IMR-90 (cell line): Measurements from ENCODE around the gene PRKAR1B. TPM values are rescaled to one million over a fixed set of nuclear protein-coding genes. Genes with fewer than 3 reads are reported as not detected.
"Not testable (repeated sequence)": the region's sequence is repeated elsewhere in the genome, so short reads cannot be mapped to it uniquely, and the experiment has no call there.

ENCODE experiments used
- ATAC-seq: fragments of 200-7000 bp; cut with Tn5 transposase; 2 replicates; pipeline ENCODE4 v1.9.1; 2020; ENCODE audit warnings: low read depth, mild to moderate bottlenecking, moderate library complexity
- BruUV-seq: library from RNA; stranded (reverse); fragments of 400-500 nt; replicated peaks from 2 replicates; lab custom pipeline; 2021; lab: Mats Ljungman, UMichigan
- CTCF ChIA-PET: fragments of 300-600 bp; formaldehyde crosslinking; extraction: SDS; loops from one replicate; lab custom pipeline; 2021; ENCODE audit warnings: antibody characterized with exemption; lab: Yijun Ruan, JAX
- POLR2A ChIA-PET: fragments of 300-600 bp; sonication (Branson Sonifier 250); formaldehyde crosslinking; loops from one replicate; lab custom pipeline; 2022; ENCODE audit warnings: antibody characterized with exemption; ENCODE audit not compliant: unreplicated experiment; lab: Charles Lee
- DNase-seq: peaks from one replicate; pipeline ENCODE4 v3.0.0; 2013
- H2AFZ ChIP-seq: replicated peaks from 2 replicates; pipeline ENCODE3; 2013; ENCODE audit warnings: low read length, mild to moderate bottlenecking; ENCODE audit not compliant: poor library complexity
- H2AK5ac ChIP-seq: 2 replicates; pipeline ENCODE4 v1.6.1; 2013; ENCODE audit warnings: low read depth, low read length, inconsistent platforms
- H2AK9ac ChIP-seq: replicated peaks from 2 replicates; pipeline ENCODE3; 2013; ENCODE audit warnings: mild to moderate bottlenecking, low read depth, low read length, moderate library complexity; ENCODE audit not compliant: poor library complexity
- H2BK120ac ChIP-seq: 2 replicates; pipeline ENCODE4 v1.6.1; 2013; ENCODE audit warnings: low read depth, low read length, inconsistent platforms
- H2BK15ac ChIP-seq: 3 replicates; pipeline ENCODE4 v1.6.1; 2013; ENCODE audit warnings: low read depth, low read length, inconsistent platforms
- H2BK20ac ChIP-seq: 2 replicates; pipeline ENCODE4 v1.6.1; 2013; ENCODE audit warnings: low read depth, mild to moderate bottlenecking, inconsistent platforms, low read length, moderate library complexity
- H2BK5ac ChIP-seq: 2 replicates; pipeline ENCODE4 v1.6.1; 2013; ENCODE audit warnings: mild to moderate bottlenecking, low read depth, low read length, inconsistent platforms; ENCODE audit not compliant: poor library complexity, severe bottlenecking
- H3K14ac ChIP-seq: replicated peaks from 2 replicates; pipeline ENCODE4 v1.6.1; 2013; ENCODE audit warnings: low read depth, low read length, inconsistent platforms
- H3K18ac ChIP-seq: 2 replicates; pipeline ENCODE4 v1.6.1; 2013; ENCODE audit warnings: low read depth, low read length, control low read depth
- H3K23ac ChIP-seq: 2 replicates; pipeline ENCODE4 v1.6.1; 2013; ENCODE audit warnings: low read depth, low read length, inconsistent platforms
- H3K27ac ChIP-seq: 2 replicates; pipeline ENCODE4 v1.5.1; 2013; ENCODE audit warnings: mild to moderate bottlenecking, control low read depth, low read length; ENCODE audit not compliant: insufficient read depth
- H3K27me3 ChIP-seq: 2 replicates; pipeline ENCODE4 v1.6.1; 2013; ENCODE audit warnings: low read length; ENCODE audit not compliant: control insufficient read depth, insufficient read depth
- H3K36me3 ChIP-seq: 2 replicates; pipeline ENCODE4 v1.6.1; 2013; ENCODE audit warnings: low read length, mixed read lengths; ENCODE audit not compliant: control insufficient read depth, insufficient read depth
- H3K4ac ChIP-seq: 2 replicates; pipeline ENCODE4 v1.6.1; 2013; ENCODE audit warnings: low read depth, low read length, inconsistent platforms
- H3K4me1 ChIP-seq: 2 replicates; pipeline ENCODE4 v1.6.1; 2013; ENCODE audit warnings: low read length, mixed read lengths; ENCODE audit not compliant: control insufficient read depth, insufficient read depth
- H3K4me2 ChIP-seq: 2 replicates; pipeline ENCODE4 v1.6.1; 2013; ENCODE audit warnings: low read depth, mild to moderate bottlenecking, control low read depth, low read length, moderate library complexity
- H3K4me3 ChIP-seq: 2 replicates; pipeline ENCODE4 v1.5.1; 2013; ENCODE audit warnings: low read depth, mild to moderate bottlenecking, control low read depth, low read length, moderate library complexity; ENCODE audit not compliant: insufficient read depth
- H3K56ac ChIP-seq: 2 replicates; pipeline ENCODE4 v1.6.1; 2013; ENCODE audit warnings: low read length, inconsistent platforms; ENCODE audit not compliant: insufficient read depth; ENCODE audit errors: extremely low read depth
- H3K79me1 ChIP-seq, 2 experiments: 2 replicates each; pipeline ENCODE4 v1.6.1; 2013; ENCODE audit warnings: low read length in 2 of 2, inconsistent platforms in 1 of 2, low read depth in 1 of 2
- H3K9ac ChIP-seq: 2 replicates; pipeline ENCODE4 v1.6.1; 2013; ENCODE audit warnings: low read depth, low read length, control low read depth
- H3K9me1 ChIP-seq: 2 replicates; pipeline ENCODE4 v1.6.1; 2013; ENCODE audit warnings: low read length, inconsistent platforms; ENCODE audit not compliant: insufficient read depth
- H3K9me3 ChIP-seq: 2 replicates; pipeline ENCODE4 v1.6.1; 2013; ENCODE audit warnings: low read length; ENCODE audit not compliant: control insufficient read depth, insufficient read depth
- H4K20me1 ChIP-seq: 2 replicates; pipeline ENCODE4 v1.6.1; 2013; ENCODE audit warnings: low read length, inconsistent platforms; ENCODE audit not compliant: insufficient read depth
- H4K5ac ChIP-seq: 2 replicates; pipeline ENCODE4 v1.6.1; 2013; ENCODE audit warnings: mild to moderate bottlenecking, low read depth, low read length, control low read depth
- H4K8ac ChIP-seq, 2 experiments: 2 replicates each; pipeline ENCODE4 v1.6.1; 2013; ENCODE audit warnings: low read depth in 2 of 2, low read length in 2 of 2, control low read depth in 1 of 2, inconsistent platforms in 1 of 2
- H4K91ac ChIP-seq: 2 replicates; pipeline ENCODE4 v1.6.1; 2013; ENCODE audit warnings: low read depth, low read length, inconsistent platforms; ENCODE audit not compliant: insufficient read depth
- CEBPB ChIP-seq: IDR thresholded peaks from 2 replicates; pipeline ENCODE4 v1.6.1; 2012; ENCODE audit warnings: low read depth, low read length, improper control_type of control experiment
- MAZ ChIP-seq: IDR thresholded peaks from 2 replicates; pipeline ENCODE4 v1.6.1; 2012; ENCODE audit warnings: low read depth, mild to moderate bottlenecking, low read length, improper control_type of control experiment, moderate library complexity, borderline replicate concordance
- WGBS, 2 experiments: methylation state at CpG; one replicate each; pipeline versions ENCODE4 v1.1.5 to v1.1.7; 2013; ENCODE audit warnings: missing lambda C conversion rate in 2 of 2; ENCODE audit not compliant: insufficient read length in 1 of 2; ENCODE audit errors: extremely low coverage in 2 of 2; 5-methylcytosine and 5-hydroxymethylcytosine counted together
- dilution Hi-C: fragments of 300-500 bp; cut with HindIII; formaldehyde crosslinking; loops from one replicate; pipeline ENCODE4 v1.14.3; 2018; ENCODE audit warnings: low sequenced_read_pairs; ENCODE audit not compliant: unreplicated experiment
- in situ Hi-C: fragments of 300-500 bp; cut with MboI; formaldehyde crosslinking; loops from 3 replicates; pipeline ENCODE4 v1.14.3; 2019; ENCODE audit warnings: low sequenced_read_pairs, inconsistent platforms, mixed read lengths
- intact Hi-C: fragments of 100-400 bp; cut with micrococcal nuclease; formaldehyde crosslinking; loops from 2 replicates; pipeline ENCODE4 v1.10.0; 2022
- polyA plus RNA-seq, 3 experiments: library from polyadenylated mRNA; depleted of rRNA; stranded (reverse); fragments of >200 nt; gene quantifications; 2 replicates each; pipeline ENCODE4 v1.2.3, GENCODE V29; 2012; ENCODE audit warnings: low replicate concordance in 1 of 3
- total RNA-seq: library from RNA; depleted of rRNA; stranded (reverse); fragments of >200 nt; gene quantifications from 2 replicates; pipeline ENCODE4 v1.2.3, GENCODE V29; 2012
- TF ChIP-seq, protein P1 (sequence below): fragments of 150-350 bp; IDR thresholded peaks from 2 replicates; pipeline ENCODE4 v1.6.1; 2017; ENCODE audit warnings: mild to moderate bottlenecking, antibody characterized with exemption, low read length, low read depth

Gene PRKAR1B
- total and polyA plus RNA-seq, 2 of the 4 experiments (the other 2 are of a cell fraction) = 15.2 to 20.2 TPM

DNA sequence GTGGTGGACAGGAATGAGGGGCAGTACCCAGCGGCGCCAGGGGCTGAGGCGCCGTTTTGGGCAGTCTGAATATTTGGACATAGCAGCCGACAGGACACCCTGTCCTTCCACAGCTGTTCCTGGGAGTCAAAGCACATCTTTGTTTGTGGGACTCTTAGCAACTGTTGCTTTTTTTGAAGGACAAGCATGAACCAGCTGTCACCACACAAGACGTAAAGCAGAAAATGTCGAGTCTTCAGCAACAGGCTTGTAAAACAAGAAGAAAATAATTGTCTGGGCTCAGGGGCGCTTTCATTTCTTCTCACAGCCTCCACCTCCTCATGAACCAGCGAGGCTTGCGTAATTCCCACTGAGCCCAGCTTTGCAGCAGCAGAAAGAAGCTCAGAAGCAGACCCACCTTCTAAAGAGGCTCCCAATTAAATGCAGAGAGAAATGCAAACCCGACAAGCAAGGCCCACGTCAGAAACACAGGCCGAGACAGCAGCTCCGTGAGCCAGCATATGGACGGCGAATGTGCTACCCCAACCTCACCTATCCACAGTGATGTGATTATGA lies 69.4 kb downstream of the PRKAR1B start:
- H2AFZ ChIP-seq = no peak overlapping the region
- H3K23ac ChIP-seq = no peak overlapping the region
- H4K5ac ChIP-seq = no peak overlapping the region
- H3K36me3 ChIP-seq = no peaks in the 10 kb centered on the region
- POLR2A ChIA-PET = no interaction called here
- no peak overlapping the region for H3K14ac ChIP-seq
- H2BK120ac ChIP-seq = no peak overlapping the region
- H3K79me1 ChIP-seq = no peaks in the 10 kb centered on the region
- no peak overlapping the region for H3K18ac ChIP-seq
- H3K9me1 ChIP-seq = no peaks in the 10 kb centered on the region
- no TSS peak for BruUV-seq
- no peak overlapping the region for H4K91ac ChIP-seq
- TF ChIP-seq MAZ = no peak
- TF ChIP-seq, protein P1, sequence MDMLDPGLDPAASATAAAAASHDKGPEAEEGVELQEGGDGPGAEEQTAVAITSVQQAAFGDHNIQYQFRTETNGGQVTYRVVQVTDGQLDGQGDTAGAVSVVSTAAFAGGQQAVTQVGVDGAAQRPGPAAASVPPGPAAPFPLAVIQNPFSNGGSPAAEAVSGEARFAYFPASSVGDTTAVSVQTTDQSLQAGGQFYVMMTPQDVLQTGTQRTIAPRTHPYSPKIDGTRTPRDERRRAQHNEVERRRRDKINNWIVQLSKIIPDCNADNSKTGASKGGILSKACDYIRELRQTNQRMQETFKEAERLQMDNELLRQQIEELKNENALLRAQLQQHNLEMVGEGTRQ = no peak
- TF ChIP-seq CEBPB = peak; percentile 75
- no peak overlapping the region for H3K4me3 ChIP-seq
- H4K20me1 ChIP-seq = no peaks in the 10 kb centered on the region
- DNase-seq (peak; percentile 7), ATAC-seq (0 out of 2 replicates have a peak, but pooled peaks have one; percentile 44)
- H3K4me1 ChIP-seq = no peaks in the 10 kb centered on the region
- intact Hi-C loops = no loop called here
- no peak overlapping the region for H2BK20ac ChIP-seq
- H2BK15ac ChIP-seq = no peak overlapping the region
- CTCF ChIA-PET = no interaction called here
- in situ Hi-C loops = no loop called here
- no peak overlapping the region for H4K8ac ChIP-seq
- peaks cover 4% of the 10 kb centered on the region; the same call in 1 of the 2 replicates for H3K9me3 ChIP-seq
- H2AK9ac ChIP-seq = no peak overlapping the region
- H3K27me3 ChIP-seq = no peaks in the 10 kb centered on the region
- H2AK5ac ChIP-seq = no peak overlapping the region
- no peak overlapping the region for H3K9ac ChIP-seq
- 26% methylated on average over 5 of the region's 16 CpGs; no CpG with 5 or more reads in 1 of the 2 experiments for WGBS, 2 experiments
- no peak overlapping the region for H3K27ac ChIP-seq
- H3K56ac ChIP-seq = no peak overlapping the region
- H3K4ac ChIP-seq = no peak overlapping the region
- dilution Hi-C loops = no loop called here
- H3K4me2 ChIP-seq = peak overlapping the region; percentile 49
- no peak overlapping the region for H2BK5ac ChIP-seq

DNA sequence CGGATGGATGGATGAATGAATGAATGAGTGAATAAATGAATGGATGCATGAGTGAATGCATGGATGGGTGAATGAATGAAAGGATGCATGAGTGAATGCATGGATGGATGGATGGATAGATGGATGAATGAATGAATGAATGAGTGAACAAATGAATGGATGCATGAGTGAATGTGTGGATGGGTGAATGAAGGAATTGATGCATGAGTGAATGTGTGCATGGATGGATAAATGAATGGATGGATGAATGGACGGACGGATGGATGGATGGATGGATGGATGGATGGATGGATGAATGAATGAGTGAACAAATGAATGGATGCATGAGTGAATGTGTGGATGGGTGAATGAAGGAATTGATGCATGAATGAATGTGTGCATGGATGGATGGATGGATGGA lies 70.1 kb downstream of the PRKAR1B start:
- dilution Hi-C loops, H3K4me1 ChIP-seq, H4K5ac ChIP-seq, H3K4me2 ChIP-seq, H3K56ac ChIP-seq, H3K36me3 ChIP-seq, H3K27me3 ChIP-seq, POLR2A ChIA-PET, in situ Hi-C loops, H3K79me1 ChIP-seq, H4K91ac ChIP-seq, H2AFZ ChIP-seq, H3K9me3 ChIP-seq, H2AK5ac ChIP-seq, H2BK15ac ChIP-seq, BruUV-seq, H3K9me1 ChIP-seq, H2BK5ac ChIP-seq, DNase-seq, H4K20me1 ChIP-seq, H2BK20ac ChIP-seq, H3K14ac ChIP-seq, H3K18ac ChIP-seq, H3K4ac ChIP-seq, H4K8ac ChIP-seq, H3K9ac ChIP-seq, H3K23ac ChIP-seq, intact Hi-C loops, H3K4me3 ChIP-seq, H2AK9ac ChIP-seq, ATAC-seq, H2BK120ac ChIP-seq, H3K27ac ChIP-seq, CTCF ChIA-PET: not testable (repeated sequence)
- 84% methylated on average over 3 of the region's 3 CpGs; no CpG with 5 or more reads in 1 of the 2 experiments for WGBS, 2 experiments
